Measurements from ENCODE around the gene MYO5B. TPM values are rescaled to one million over a fixed set of nuclear protein-coding genes. Genes with fewer than 3 reads are reported as not detected.

MYO5B gene
- polyA plus RNA-seq, 1 donor (not counting 4 experiments of a cell fraction or from before 2014, with no cell fraction given), result 6.8 TPM

DNA sequence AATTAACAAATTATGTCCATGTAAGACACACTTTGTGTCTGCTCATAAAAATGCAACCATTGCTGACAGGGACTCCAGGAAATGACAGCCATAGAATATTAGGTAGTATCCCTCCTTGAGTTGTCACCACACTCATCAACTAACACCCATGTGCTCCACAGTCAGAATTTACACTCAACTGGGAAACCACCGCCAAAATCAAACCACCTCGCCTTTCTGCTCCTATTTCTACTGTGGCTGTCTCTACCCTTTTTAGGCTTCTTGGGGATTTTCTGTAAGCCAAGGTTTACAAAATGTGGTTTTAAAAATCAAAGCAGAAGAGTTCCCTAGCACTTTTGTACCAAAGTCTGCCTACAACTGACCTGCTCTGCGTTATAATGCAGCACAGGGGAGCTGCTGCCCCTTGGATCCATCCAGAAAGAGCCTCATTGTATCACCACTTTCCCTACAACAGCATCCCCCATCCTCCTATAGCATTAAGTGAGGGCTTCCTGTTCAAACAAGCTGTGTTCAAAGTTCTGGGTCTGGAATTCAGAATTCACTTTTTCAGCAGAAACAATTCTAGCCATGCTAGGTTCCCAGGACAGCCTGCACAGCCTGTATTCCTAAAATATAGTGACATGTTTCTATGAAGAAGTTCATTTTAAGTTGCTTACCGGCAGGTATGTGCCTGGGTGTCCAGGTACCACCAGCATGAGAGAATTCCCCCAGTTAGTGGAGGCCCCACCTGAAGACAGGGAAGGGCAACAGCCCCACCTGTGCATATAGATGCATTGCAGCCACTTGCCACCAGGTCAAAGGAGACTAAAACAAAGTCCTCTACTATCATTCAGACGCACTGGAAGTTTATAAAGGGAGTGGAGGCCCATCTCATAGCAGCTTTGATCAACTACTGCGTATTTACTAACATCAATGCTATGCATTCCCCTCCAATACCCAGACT, 104.3 kb downstream of the MYO5B start:
- Histone ChIP-seq H3K4me3 (ENCODE audit: control insufficient read depth in 2 of 3, extremely low read depth in 1 of 3, insufficient read depth in 2 of 3, low read depth in 1 of 3, low read length in 3 of 3) (no peak overlapping the region), H3K36me3 (ENCODE audit: control insufficient read depth in 2 of 2, extremely low read depth in 1 of 2, insufficient read depth in 2 of 2, low read length in 2 of 2) (no peaks in the 10 kb centered on the region), H3K9me3 (ENCODE audit: control insufficient read depth, low read depth, low read length) (no peaks in the 10 kb centered on the region), H3K4me2 (ENCODE audit: control insufficient read depth, extremely low read depth, insufficient read depth, low read depth, low read length) (no peak overlapping the region), H3K9ac (ENCODE audit: control insufficient read depth, extremely low read depth, insufficient read depth, low read length) (no peak overlapping the region), H2AFZ (ENCODE audit: control insufficient read depth, low read length) (no peak overlapping the region), H3K9me1 (ENCODE audit: control insufficient read depth, extremely low read depth, insufficient read depth, low read length) (no peaks in the 10 kb centered on the region), H3K79me2 (ENCODE audit: control insufficient read depth, insufficient read depth, low read length) (no peaks in the 10 kb centered on the region), H4K20me1 (ENCODE audit: control insufficient read depth, extremely low read depth, insufficient read depth, low read length) (no peaks in the 10 kb centered on the region), H3K27me3 (ENCODE audit: control insufficient read depth, extremely low read depth, insufficient read depth, low read length) (peaks cover 5% of the 10 kb centered on the region), H3K27ac (ENCODE audit: control insufficient read depth, insufficient read depth, low read length) (no peak overlapping the region), H3K4me1 (ENCODE audit: control insufficient read depth, extremely low read depth, insufficient read depth, low read length) (no peaks in the 10 kb centered on the region)
- FAIRE-seq (no peak), DNase-seq (ENCODE audit: low read depth, low spot score) (no peak)
- no peak for TF ChIP-seq EZH2 (IDR thresholded peaks at IDR 0.05; ENCODE audit: low read length)
- TF ChIP-seq, protein P1, sequence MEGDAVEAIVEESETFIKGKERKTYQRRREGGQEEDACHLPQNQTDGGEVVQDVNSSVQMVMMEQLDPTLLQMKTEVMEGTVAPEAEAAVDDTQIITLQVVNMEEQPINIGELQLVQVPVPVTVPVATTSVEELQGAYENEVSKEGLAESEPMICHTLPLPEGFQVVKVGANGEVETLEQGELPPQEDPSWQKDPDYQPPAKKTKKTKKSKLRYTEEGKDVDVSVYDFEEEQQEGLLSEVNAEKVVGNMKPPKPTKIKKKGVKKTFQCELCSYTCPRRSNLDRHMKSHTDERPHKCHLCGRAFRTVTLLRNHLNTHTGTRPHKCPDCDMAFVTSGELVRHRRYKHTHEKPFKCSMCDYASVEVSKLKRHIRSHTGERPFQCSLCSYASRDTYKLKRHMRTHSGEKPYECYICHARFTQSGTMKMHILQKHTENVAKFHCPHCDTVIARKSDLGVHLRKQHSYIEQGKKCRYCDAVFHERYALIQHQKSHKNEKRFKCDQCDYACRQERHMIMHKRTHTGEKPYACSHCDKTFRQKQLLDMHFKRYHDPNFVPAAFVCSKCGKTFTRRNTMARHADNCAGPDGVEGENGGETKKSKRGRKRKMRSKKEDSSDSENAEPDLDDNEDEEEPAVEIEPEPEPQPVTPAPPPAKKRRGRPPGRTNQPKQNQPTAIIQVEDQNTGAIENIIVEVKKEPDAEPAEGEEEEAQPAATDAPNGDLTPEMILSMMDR (optimal IDR thresholded peaks at IDR 0.05 in 1 of 3, IDR thresholded peaks at IDR 0.05 in 1 of 3, conservative IDR thresholded peaks at IDR 0.05 in 1 of 3; ENCODE audit: extremely low read depth in 1 of 3, insufficient read depth in 2 of 3, low read length in 3 of 3), result no peak
- dilution Hi-C loops (cut with MboI; ENCODE audit: extremely low pct_ligation_motif_present, low sequenced_read_pairs), result no loop called here

DNA sequence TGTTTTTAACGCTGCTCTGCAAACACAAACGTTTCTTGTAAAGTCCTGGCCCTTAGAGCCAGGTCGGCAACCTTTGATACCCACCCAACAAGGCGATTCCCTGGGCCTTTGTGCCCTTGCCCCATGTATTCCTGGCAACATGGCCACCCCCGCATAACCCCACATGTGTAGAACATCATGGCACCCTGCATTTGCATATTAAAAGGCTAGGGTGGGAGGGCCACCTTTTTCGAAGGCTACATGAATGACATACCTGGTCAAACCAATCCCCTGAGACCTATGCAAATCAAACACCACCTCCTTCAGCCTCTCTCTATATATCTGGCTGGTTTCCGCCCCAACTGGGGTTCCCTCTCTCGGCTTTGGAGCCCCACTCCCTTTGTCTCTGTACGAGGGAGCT, 105.2 kb downstream of the MYO5B start:
- Histone ChIP-seq H3K27me3 (ENCODE audit: control insufficient read depth, extremely low read depth, insufficient read depth, low read length) (peaks cover 5% of the 10 kb centered on the region), H3K79me2 (ENCODE audit: control insufficient read depth, insufficient read depth, low read length) (no peaks in the 10 kb centered on the region), H3K9ac (ENCODE audit: control insufficient read depth, extremely low read depth, insufficient read depth, low read length) (no peak overlapping the region), H4K20me1 (ENCODE audit: control insufficient read depth, extremely low read depth, insufficient read depth, low read length) (no peaks in the 10 kb centered on the region), H3K9me1 (ENCODE audit: control insufficient read depth, extremely low read depth, insufficient read depth, low read length) (no peaks in the 10 kb centered on the region), H3K4me1 (ENCODE audit: control insufficient read depth, extremely low read depth, insufficient read depth, low read length) (no peaks in the 10 kb centered on the region), H3K36me3 (ENCODE audit: control insufficient read depth in 2 of 2, extremely low read depth in 1 of 2, insufficient read depth in 2 of 2, low read length in 2 of 2) (no peaks in the 10 kb centered on the region), H3K4me2 (ENCODE audit: control insufficient read depth, extremely low read depth, insufficient read depth, low read depth, low read length) (no peak overlapping the region), H3K27ac (ENCODE audit: control insufficient read depth, insufficient read depth, low read length) (no peak overlapping the region), H3K4me3 (ENCODE audit: control insufficient read depth in 2 of 3, extremely low read depth in 1 of 3, insufficient read depth in 2 of 3, low read depth in 1 of 3, low read length in 3 of 3) (no peak overlapping the region), H3K9me3 (ENCODE audit: control insufficient read depth, low read depth, low read length) (no peaks in the 10 kb centered on the region), H2AFZ (ENCODE audit: control insufficient read depth, low read length) (no peak overlapping the region)
- TF ChIP-seq, protein P1 (optimal IDR thresholded peaks at IDR 0.05 in 1 of 3, IDR thresholded peaks at IDR 0.05 in 1 of 3, conservative IDR thresholded peaks at IDR 0.05 in 1 of 3; ENCODE audit: extremely low read depth in 1 of 3, insufficient read depth in 2 of 3, low read length in 3 of 3), result no peak
- TF ChIP-seq EZH2 (IDR thresholded peaks at IDR 0.05; ENCODE audit: low read length), result no peak
- no peak for DNase-seq (ENCODE audit: low read depth, low spot score)
- dilution Hi-C loops (cut with MboI; ENCODE audit: extremely low pct_ligation_motif_present, low sequenced_read_pairs), result no loop called here
- no peak for FAIRE-seq

All from keratinocyte (primary cell).